H1 (cell line): ENCODE measurements around the gene TAS1R1. TPM values are rescaled to one million over a fixed set of nuclear protein-coding genes. Genes with fewer than 3 reads are reported as not detected.

Experiments
- CTCF ChIA-PET: fragments of 300-600 bp; sonication (Branson Sonifier 250); formaldehyde crosslinking; loops from one replicate; lab custom pipeline; 2021; ENCODE audit not compliant: partially characterized antibody; lab: Charles Lee
- POLR2A ChIA-PET: fragments of 300-600 bp; sonication (Branson Sonifier 250); formaldehyde crosslinking; loops from one replicate; lab custom pipeline; 2021; ENCODE audit warnings: inconsistent platforms; ENCODE audit not compliant: partially characterized antibody; lab: Charles Lee
- DNase-seq, 2 experiments: peaks; one replicate each; pipeline versions ENCODE4 v3.0.0 to v3.0.0-alpha.2; 2010 to 2022; ENCODE audit warnings: low spot score in 2 of 2, low read depth in 1 of 2, mixed read lengths in 1 of 2
- FAIRE-seq: peaks from 2 replicates; lab custom pipeline; 2011; peaks lifted over from hg19 to GRCh38; lab: Jason Lieb, UNC
- H2AFZ ChIP-seq: 2 replicates; pipeline ENCODE4 v1.8.1; 2012; ENCODE audit warnings: low read length, inconsistent platforms
- H2AK5ac ChIP-seq: 2 replicates; pipeline ENCODE4 v1.6.1; 2013; ENCODE audit warnings: low read depth, low read length
- H2BK120ac ChIP-seq: replicated peaks from 2 replicates; pipeline ENCODE3; 2013; ENCODE audit warnings: low read depth, low read length, inconsistent platforms
- H2BK12ac ChIP-seq: 2 replicates; pipeline ENCODE4 v1.6.1; 2013; ENCODE audit warnings: low read depth, low read length
- H2BK15ac ChIP-seq: 2 replicates; pipeline ENCODE4 v1.6.1; 2013; ENCODE audit warnings: low read length
- H2BK20ac ChIP-seq: 2 replicates; pipeline ENCODE4 v1.6.1; 2013; ENCODE audit warnings: low read length
- H2BK5ac ChIP-seq: 2 replicates; pipeline ENCODE4 v1.6.1; 2013; ENCODE audit warnings: low read depth, low read length
- H3K14ac ChIP-seq: 2 replicates; pipeline ENCODE4 v1.6.1; 2013; ENCODE audit warnings: inconsistent platforms; ENCODE audit not compliant: insufficient read length
- H3K18ac ChIP-seq: 2 replicates; pipeline ENCODE4 v1.6.1; 2013; ENCODE audit warnings: low read length; ENCODE audit errors: extremely low read depth
- H3K23ac ChIP-seq: 2 replicates; pipeline ENCODE4 v1.6.1; 2013; ENCODE audit warnings: inconsistent platforms; ENCODE audit not compliant: insufficient read length
- H3K23me2 ChIP-seq: 2 replicates; pipeline ENCODE4 v1.6.1; 2013; ENCODE audit warnings: low read depth, low read length
- H3K27ac ChIP-seq: 2 replicates; pipeline ENCODE4 v1.6.1; 2011; ENCODE audit warnings: low read depth, low read length, inconsistent platforms
- H3K27me3 ChIP-seq, 4 experiments: replicated peaks in 1 of 4; 1 replicate in 1 of 4; 2 replicates in 3 of 4; pipeline versions ENCODE4 v1.6.1 to v1.8.1; 2011 to 2013; ENCODE audit warnings: low read length in 3 of 4, mild to moderate bottlenecking in 3 of 4, inconsistent platforms in 2 of 4, mixed read lengths in 2 of 4, moderate library complexity in 1 of 4; ENCODE audit not compliant: control insufficient read depth in 3 of 4, insufficient read depth in 3 of 4; ENCODE audit errors: extremely low read depth in 1 of 4
- H3K36me3 ChIP-seq, 4 experiments: 2 replicates each; pipeline versions ENCODE4 v1.6.1 to v1.8.1; 2011 to 2013; ENCODE audit warnings: mild to moderate bottlenecking in 4 of 4, low read length in 3 of 4, moderate library complexity in 2 of 4, control low read depth in 1 of 4, inconsistent platforms in 1 of 4; ENCODE audit not compliant: insufficient read depth in 4 of 4, control insufficient read depth in 2 of 4
- H3K4ac ChIP-seq: replicated peaks from 2 replicates; pipeline ENCODE3; 2013; ENCODE audit warnings: low read length, low read depth, mixed read lengths, inconsistent platforms; ENCODE audit not compliant: insufficient read length
- H3K4me1 ChIP-seq, 4 experiments: replicated peaks in 1 of 4; 1 replicate in 1 of 4; 2 replicates in 3 of 4; pipeline versions ENCODE4 v1.6.1 to v1.8.1; 2011 to 2013; ENCODE audit warnings: low read length in 3 of 4, inconsistent platforms in 2 of 4, mixed read lengths in 1 of 4; ENCODE audit not compliant: insufficient read depth in 4 of 4, control insufficient read depth in 3 of 4
- H3K4me2 ChIP-seq, 2 experiments: 2 replicates each; pipeline versions ENCODE4 v1.6.1 to v1.8.1; 2011 to 2013; ENCODE audit warnings: low read depth in 2 of 2, low read length in 2 of 2, control low read depth in 1 of 2, inconsistent platforms in 1 of 2, mild to moderate bottlenecking in 1 of 2; ENCODE audit not compliant: insufficient read depth in 1 of 2
- H3K4me3 ChIP-seq, 4 experiments: fragments of 200-600, 300-600 bp in 1 of 4; sonication (generic), shearing (Covaris generic), sonication (Bioruptor Twin) in 1 of 4; 2 replicates each; pipeline versions ENCODE4 v1.5.1 to v1.8.1; 2011 to 2016; ENCODE audit warnings: low read length in 4 of 4, low read depth in 3 of 4, control low read depth in 2 of 4, inconsistent platforms in 2 of 4, mild to moderate bottlenecking in 2 of 4, mixed read lengths in 1 of 4, moderate library complexity in 1 of 4; ENCODE audit not compliant: insufficient read depth in 2 of 4; ENCODE audit errors: extremely low read depth in 1 of 4
- H3K56ac ChIP-seq: replicated peaks from 2 replicates; pipeline ENCODE3; 2013; ENCODE audit warnings: low read depth, mild to moderate bottlenecking, mixed read lengths, low read length, inconsistent platforms; ENCODE audit not compliant: insufficient read length
- H3K79me1 ChIP-seq: 2 replicates; pipeline ENCODE4 v1.6.1; 2013; ENCODE audit warnings: low read depth, low read length, control low read depth
- H3K79me2 ChIP-seq, 2 experiments: 2 replicates each; pipeline versions ENCODE4 v1.6.1 to v1.8.1; 2012 to 2013; ENCODE audit warnings: low read length in 2 of 2, mild to moderate bottlenecking in 2 of 2, inconsistent platforms in 1 of 2; ENCODE audit not compliant: insufficient read depth in 2 of 2, control insufficient read depth in 1 of 2
- H3K9ac ChIP-seq, 4 experiments: replicated peaks in 1 of 4; 1 replicate in 1 of 4; 2 replicates in 3 of 4; pipeline versions ENCODE4 v1.6.1 to v1.8.1; 2011 to 2013; ENCODE audit warnings: low read depth in 3 of 4, low read length in 3 of 4, control low read depth in 2 of 4, mild to moderate bottlenecking in 2 of 4, moderate library complexity in 2 of 4, inconsistent platforms in 1 of 4; ENCODE audit errors: extremely low read depth in 1 of 4
- H3K9me3 ChIP-seq, 2 experiments: 2 replicates each; pipeline versions ENCODE4 v1.6.1 to v1.8.1; 2012 to 2013; ENCODE audit warnings: mild to moderate bottlenecking in 2 of 2, moderate library complexity in 2 of 2, control low read depth in 1 of 2, inconsistent platforms in 1 of 2, low read depth in 1 of 2, low read length in 1 of 2, mixed read lengths in 1 of 2; ENCODE audit not compliant: insufficient read depth in 2 of 2
- H4K20me1 ChIP-seq, 2 experiments: replicated peaks in 1 of 2; 2 replicates each; pipeline versions ENCODE3 to v1.8.1; 2011 to 2013; ENCODE audit warnings: inconsistent platforms in 2 of 2, low read length in 2 of 2, mild to moderate bottlenecking in 1 of 2; ENCODE audit not compliant: insufficient read depth in 2 of 2, control insufficient read depth in 1 of 2
- H4K5ac ChIP-seq: 2 replicates; pipeline ENCODE4 v1.6.1; 2013; ENCODE audit warnings: low read length, low read depth, mixed read lengths, inconsistent platforms; ENCODE audit not compliant: insufficient read length
- H4K8ac ChIP-seq: 2 replicates; pipeline ENCODE4 v1.8.0; 2013; ENCODE audit warnings: mild to moderate bottlenecking, moderate library complexity, low read length, inconsistent platforms; ENCODE audit not compliant: insufficient read depth; ENCODE audit errors: extremely low read depth
- H4K91ac ChIP-seq: replicated peaks from 2 replicates; pipeline ENCODE3; 2013; ENCODE audit warnings: low read length, mixed read lengths, inconsistent platforms; ENCODE audit not compliant: insufficient read length
- ASH2L ChIP-seq: fragments of 200-600, 300-600 bp; sonication (generic); IDR thresholded peaks from one replicate; pipeline ENCODE4 v1.7.1; 2017; ENCODE audit warnings: low read length
- CTBP2 ChIP-seq: IDR thresholded peaks from 2 replicates; pipeline ENCODE4 v1.7.0; 2011; ENCODE audit warnings: borderline replicate concordance, mild to moderate bottlenecking, moderate library complexity, mixed read lengths, low read length; ENCODE audit not compliant: insufficient read depth, insufficient read length
- GTF2F1 ChIP-seq: IDR thresholded peaks from 2 replicates; pipeline ENCODE4 v1.6.1; 2012; ENCODE audit warnings: low read depth, low read length, improper control_type of control experiment, borderline replicate concordance
- KDM1A ChIP-seq: fragments of 200-600, 300-600 bp; sonication (generic); IDR thresholded peaks from 2 replicates; pipeline ENCODE4 v1.7.1; 2016; ENCODE audit warnings: mild to moderate bottlenecking, low read length, borderline replicate concordance
- MAFK ChIP-seq: IDR thresholded peaks from 2 replicates; pipeline ENCODE4 v1.6.1; 2012; ENCODE audit warnings: low read depth, mild to moderate bottlenecking, improper control_type of control experiment, low read length
- NRF1 ChIP-seq: IDR thresholded peaks from 2 replicates; pipeline ENCODE4 v1.6.1; 2011; ENCODE audit warnings: mild to moderate bottlenecking, low read depth, low read length, improper control_type of control experiment
- RXRA ChIP-seq: IDR thresholded peaks from 2 replicates; pipeline ENCODE4 v1.6.1; 2011; ENCODE audit warnings: low read depth, mild to moderate bottlenecking, low read length, moderate library complexity; ENCODE audit not compliant: insufficient read depth
- TAF1 ChIP-seq: IDR thresholded peaks from 2 replicates; pipeline ENCODE4 v1.6.1; 2011; ENCODE audit warnings: mild to moderate bottlenecking, low read depth, low read length
- TEAD4 ChIP-seq: IDR thresholded peaks from 2 replicates; pipeline ENCODE4 v1.6.1; 2012; ENCODE audit warnings: low read depth, low read length, inconsistent platforms, mixed read lengths
- WGBS, 2 experiments: shearing (Covaris generic) in 1 of 2; methylation state at CpG; one replicate each; pipeline versions ENCODE4 v1.1.6 to v1.1.7; 2013 to 2015; ENCODE audit warnings: low lambda C conversion rate in 2 of 2, mixed read lengths in 2 of 2, inconsistent platforms in 1 of 2, low coverage in 1 of 2, missing lambda C conversion rate in 1 of 2; ENCODE audit not compliant: insufficient replicate concordance in 2 of 2, insufficient coverage in 1 of 2, insufficient read length in 1 of 2; ENCODE audit errors: extremely low coverage in 1 of 2, missing lambda C conversion rate in 1 of 2; 5-methylcytosine and 5-hydroxymethylcytosine counted together
- polyA plus RNA-seq, 7 experiments: library from polyadenylated mRNA; depleted of rRNA in 3 of 7; stranded (reverse) in 5 of 7; unstranded in 2 of 7; fragments of >200 nt in 5 of 7; fragments of 200-250 nt in 2 of 7; gene quantifications; 1 replicate in 5 of 7; 2 replicates in 1 of 7; 4 replicates in 1 of 7; pipeline versions ENCODE4 v1.2.1 to v1.2.3, GENCODE V29; 2011 to 2013; ENCODE audit warnings: missing spikeins in 2 of 7, mixed read lengths in 2 of 7
- total RNA-seq: library from RNA; stranded (reverse); fragmentation: NEBNext Ultra II Directional; extraction: Animal tissue kit (Norgen Biotek cat#: 25700); gene quantifications from 2 replicates; pipeline ENCODE4 v1.2.1, GENCODE V29; 2021
- TF ChIP-seq, protein P1 (sequence below): IDR thresholded peaks from 2 replicates; pipeline ENCODE4 v1.6.1; 2011; ENCODE audit warnings: low read length, improper control_type of control experiment
- TF ChIP-seq, protein P2 (sequence below): IDR thresholded peaks from 2 replicates; pipeline ENCODE4 v1.6.1; 2012; ENCODE audit warnings: inconsistent platforms
- TF ChIP-seq, protein P3 (sequence below): IDR thresholded peaks from 2 replicates; pipeline ENCODE4 v1.6.1; 2012; ENCODE audit warnings: inconsistent platforms

TAS1R1 gene
- total and polyA plus RNA-seq, 2 of the 8 experiments (the other 6 are each of a cell fraction or from before 2014, with no cell fraction given), result 0.26 TPM; not detected in 1

DNA sequence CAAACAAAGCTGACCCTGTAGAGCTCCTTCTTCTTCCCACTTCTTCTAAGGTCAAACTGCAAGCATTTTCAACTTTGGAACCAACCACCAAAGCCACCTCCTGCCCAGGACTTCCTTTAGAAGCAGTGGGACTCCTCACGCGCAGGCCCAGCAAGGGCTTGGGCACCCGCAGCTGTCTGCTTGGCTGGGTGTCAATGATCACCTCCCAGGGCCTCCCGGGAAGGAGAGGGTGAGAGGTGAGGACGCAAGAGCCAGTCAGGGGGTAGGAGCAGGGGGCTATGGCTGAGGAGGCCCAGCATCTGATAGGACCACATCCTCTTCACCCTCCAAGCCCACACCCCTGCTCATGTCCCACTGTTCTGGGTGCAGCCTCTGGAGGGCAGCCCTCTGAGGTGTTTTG, 37.3 kb downstream of the TAS1R1 start:
- no peak overlapping the region for H4K8ac ChIP-seq
- no peak overlapping the region for H3K9ac ChIP-seq
- H3K9me3 ChIP-seq, result no peaks in the 10 kb centered on the region
- H2AK5ac ChIP-seq, result no peak overlapping the region
- DNase-seq, result no peak
- no peak overlapping the region for H2BK120ac ChIP-seq
- no peak overlapping the region for H3K18ac ChIP-seq
- H3K27me3 ChIP-seq, result no peaks in the 10 kb centered on the region
- no peak for FAIRE-seq
- H3K14ac ChIP-seq, result no peak overlapping the region
- no peak overlapping the region for H4K5ac ChIP-seq
- 92% methylated on average over 5 of the region's 5 CpGs; no CpG with 5 or more reads in 1 of the 2 experiments for WGBS, 2 experiments
- H3K23ac ChIP-seq, result no peak overlapping the region
- no peak overlapping the region for H2BK12ac ChIP-seq
- no peak overlapping the region for H3K27ac ChIP-seq
- no peak overlapping the region for H3K56ac ChIP-seq
- no peak overlapping the region for H3K4me2 ChIP-seq
- H2BK5ac ChIP-seq, result no peak overlapping the region
- peaks cover 9 to 37% of the 10 kb centered on the region in 2 experiments for H4K20me1 ChIP-seq
- H4K91ac ChIP-seq, result no peak overlapping the region
- no peak overlapping the region for H2BK20ac ChIP-seq
- CTCF ChIA-PET, result interaction anchor here (1.5 to 1.7 kb wide), 2 partner anchors 11 to 69 kb away, joined by 3 to 4 read pairs; no protein-coding TSS in a partner anchor
- no peak overlapping the region for H2BK15ac ChIP-seq
- H3K4me3 ChIP-seq, result no peak overlapping the region
- no peaks in the 10 kb centered on the region for H3K4me1 ChIP-seq
- H3K36me3 ChIP-seq, result peaks cover 2 to 54% (median 28%) of the 10 kb centered on the region in 4 experiments; a peak in 6 of 8 replicates
- H2AFZ ChIP-seq, result no peak overlapping the region
- H3K23me2 ChIP-seq, result no peaks in the 10 kb centered on the region
- H3K79me2 ChIP-seq, result peaks cover 0 to 10% of the 10 kb centered on the region in 2 experiments; a peak in 1 of 4 replicates
- POLR2A ChIA-PET, result interaction anchor here (0.9 to 17.4 kb wide), 4 partner anchors 8 to 45 kb away, joined by 3 to 196 read pairs (median 6); partner anchors contain the start of gene KLHL21
- H3K4ac ChIP-seq, result no peak overlapping the region
- H3K79me1 ChIP-seq, result no peaks in the 10 kb centered on the region; the same call in 1 of the 2 replicates
- no peak for TF ChIP-seq CTBP2
- no peak for TF ChIP-seq TAF1
- TF ChIP-seq GTF2F1, result no peak
- no peak for TF ChIP-seq MAFK
- TF ChIP-seq, protein P1, sequence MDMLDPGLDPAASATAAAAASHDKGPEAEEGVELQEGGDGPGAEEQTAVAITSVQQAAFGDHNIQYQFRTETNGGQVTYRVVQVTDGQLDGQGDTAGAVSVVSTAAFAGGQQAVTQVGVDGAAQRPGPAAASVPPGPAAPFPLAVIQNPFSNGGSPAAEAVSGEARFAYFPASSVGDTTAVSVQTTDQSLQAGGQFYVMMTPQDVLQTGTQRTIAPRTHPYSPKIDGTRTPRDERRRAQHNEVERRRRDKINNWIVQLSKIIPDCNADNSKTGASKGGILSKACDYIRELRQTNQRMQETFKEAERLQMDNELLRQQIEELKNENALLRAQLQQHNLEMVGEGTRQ, result no peak
- TF ChIP-seq, protein P2, sequence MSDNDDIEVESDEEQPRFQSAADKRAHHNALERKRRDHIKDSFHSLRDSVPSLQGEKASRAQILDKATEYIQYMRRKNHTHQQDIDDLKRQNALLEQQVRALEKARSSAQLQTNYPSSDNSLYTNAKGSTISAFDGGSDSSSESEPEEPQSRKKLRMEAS, result no peak
- no peak for TF ChIP-seq RXRA
- no peak for TF ChIP-seq TEAD4
- TF ChIP-seq, protein P3, sequence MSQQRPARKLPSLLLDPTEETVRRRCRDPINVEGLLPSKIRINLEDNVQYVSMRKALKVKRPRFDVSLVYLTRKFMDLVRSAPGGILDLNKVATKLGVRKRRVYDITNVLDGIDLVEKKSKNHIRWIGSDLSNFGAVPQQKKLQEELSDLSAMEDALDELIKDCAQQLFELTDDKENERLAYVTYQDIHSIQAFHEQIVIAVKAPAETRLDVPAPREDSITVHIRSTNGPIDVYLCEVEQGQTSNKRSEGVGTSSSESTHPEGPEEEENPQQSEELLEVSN, result no peak
- TF ChIP-seq KDM1A, result no peak
- no peak for TF ChIP-seq ASH2L
- no peak for TF ChIP-seq NRF1
